Kasumi-1 (cell line): Measurements from ENCODE around the gene ELOF1.

ENCODE experiments used
- DNase-seq, 2 experiments: peaks; one replicate each; lab custom pipeline; 2025; lab: John Stamatoyannopoulos, UW

The ELOF1 gene

GRCh38 chr19:11535792-11536595 is 23.0 kb downstream of the ELOF1 start:
- DNase-seq = peak; percentile 54 to 67

DNA sequence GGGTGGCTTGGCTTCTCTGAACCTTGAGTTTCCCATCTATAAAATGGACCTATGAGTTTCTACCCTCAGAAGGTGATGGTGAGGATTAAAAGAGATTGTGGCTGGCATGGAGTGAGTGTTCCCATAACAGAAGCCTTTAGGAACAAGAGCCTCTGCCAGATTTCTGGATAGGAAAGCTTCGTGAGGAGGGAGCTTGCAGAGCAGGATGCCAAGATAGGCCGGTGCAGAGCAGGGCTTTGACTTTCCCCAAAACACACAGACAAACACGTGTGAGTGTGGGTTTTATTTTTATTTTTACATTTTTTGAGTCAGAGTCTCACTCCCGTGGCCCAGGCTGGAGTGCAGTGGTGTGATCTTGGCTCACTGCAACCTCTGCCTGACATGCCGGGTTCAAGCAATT is 24.1 kb downstream of the ELOF1 start:
- no peak for DNase-seq

DNA sequence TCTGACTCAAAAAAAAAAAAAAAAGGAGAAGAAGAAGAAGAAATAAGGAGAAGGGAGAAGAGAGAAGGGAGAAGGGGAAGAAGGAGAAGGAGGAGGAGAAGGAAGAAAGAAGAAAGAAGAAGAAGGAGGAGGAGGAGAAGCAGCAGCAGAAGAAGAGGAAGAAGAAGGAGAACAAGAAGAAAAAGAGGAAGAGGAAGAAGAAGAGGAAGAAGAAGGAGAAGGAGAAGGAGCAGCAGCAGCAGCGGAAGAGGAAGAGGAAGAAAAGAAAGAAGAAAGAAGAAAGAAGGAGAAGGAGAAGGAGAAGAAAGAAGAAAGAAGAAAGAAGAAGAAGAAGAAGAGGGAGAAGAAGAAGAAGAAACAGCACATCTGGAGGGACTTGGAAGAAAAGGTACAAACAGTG is 24.5 kb downstream of the ELOF1 start:
- no peak for DNase-seq

DNA sequence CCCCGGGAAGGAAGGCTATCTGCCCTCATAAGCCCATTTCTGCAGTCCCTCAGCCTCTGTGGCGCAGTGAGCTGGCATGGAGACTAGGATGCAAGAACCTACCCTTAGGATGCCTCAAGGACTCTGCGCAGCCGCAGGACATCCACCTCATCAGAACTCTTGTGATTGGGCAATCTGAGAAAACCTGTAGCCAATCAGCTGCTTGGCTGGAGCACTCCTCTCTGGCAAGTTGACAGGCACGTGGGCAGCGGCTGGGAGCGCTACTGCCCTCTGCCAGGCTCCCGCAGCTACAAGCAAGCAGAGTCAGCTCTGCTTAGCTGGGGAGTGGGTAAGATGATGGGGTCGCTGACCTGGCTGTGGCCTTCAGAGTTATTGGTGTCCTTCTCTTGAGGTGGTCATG is 28.6 kb downstream of the ELOF1 start:
- DNase-seq = peak; percentile 77 to 80

DNA sequence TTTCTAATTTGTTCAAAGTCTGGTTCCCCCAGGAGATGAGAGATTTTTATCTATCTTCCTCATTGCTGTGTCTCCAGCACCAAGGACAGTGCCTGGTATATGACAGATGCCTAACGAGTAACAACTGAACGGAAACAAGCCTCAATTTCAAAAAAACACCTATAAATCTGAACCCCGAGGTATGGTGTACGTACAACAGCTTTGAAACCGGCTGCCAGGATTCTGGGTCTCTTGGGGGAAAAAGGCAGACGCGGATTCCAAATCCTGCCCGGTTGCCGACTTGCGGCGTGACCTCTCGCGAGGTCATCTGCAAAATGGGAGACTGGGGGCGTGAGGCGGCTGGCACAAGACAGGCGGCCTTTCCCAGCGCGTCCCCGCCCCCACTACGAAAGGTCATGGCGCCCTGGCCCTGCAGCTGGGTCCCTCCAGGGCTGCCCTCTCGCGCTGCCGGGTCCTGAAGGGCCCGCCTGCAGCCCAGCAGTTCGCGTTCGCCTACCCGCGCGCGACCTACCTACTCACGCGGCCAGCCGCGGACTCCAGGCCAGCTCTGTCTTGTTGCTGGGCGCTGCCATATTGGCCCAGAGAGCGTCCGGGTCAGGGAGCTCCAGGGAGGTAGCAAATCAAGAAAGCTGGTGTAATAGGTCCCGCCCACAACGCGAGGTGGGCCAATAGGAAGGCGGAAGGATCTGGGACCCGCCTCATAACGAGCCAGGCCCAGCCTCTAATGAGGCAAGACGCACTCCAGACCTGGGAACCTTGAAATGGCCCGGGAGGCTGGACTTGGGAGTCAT is 30.3 kb downstream of the ELOF1 start, which contains the start of gene ECSIT:
TSS of gene ECSIT (minus strand) at position 584 of the 791 bp plus-strand sequence. CDS start 9,964 bp downstream, outside the sequence.
- DNase-seq = peak; percentile 95 to 96

GRCh38 chr19:11519138-11519537 is 39.9 kb downstream of the ELOF1 start:
- no peak for DNase-seq

DNA sequence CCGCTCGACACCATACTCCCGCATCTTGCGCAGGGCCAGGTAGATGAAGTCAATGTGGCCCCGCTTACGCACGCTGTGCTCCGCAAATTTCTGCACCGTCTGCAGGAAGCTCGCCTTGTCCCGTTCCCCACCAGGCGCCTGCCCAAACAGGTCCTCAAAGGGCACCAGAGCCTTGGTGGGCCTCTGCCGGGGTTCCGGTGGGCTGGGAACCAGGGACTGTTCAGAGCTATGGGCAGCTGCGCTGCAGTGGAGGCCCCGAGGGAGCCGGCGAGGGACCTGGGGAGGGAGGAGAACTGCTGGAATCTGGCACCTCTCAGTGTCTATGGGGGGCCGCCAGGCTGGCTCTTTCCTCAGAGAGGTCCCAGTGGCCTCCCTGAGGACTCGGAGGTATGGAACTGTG is 45.1 kb downstream of the ELOF1 start:
- DNase-seq = no peak

DNA sequence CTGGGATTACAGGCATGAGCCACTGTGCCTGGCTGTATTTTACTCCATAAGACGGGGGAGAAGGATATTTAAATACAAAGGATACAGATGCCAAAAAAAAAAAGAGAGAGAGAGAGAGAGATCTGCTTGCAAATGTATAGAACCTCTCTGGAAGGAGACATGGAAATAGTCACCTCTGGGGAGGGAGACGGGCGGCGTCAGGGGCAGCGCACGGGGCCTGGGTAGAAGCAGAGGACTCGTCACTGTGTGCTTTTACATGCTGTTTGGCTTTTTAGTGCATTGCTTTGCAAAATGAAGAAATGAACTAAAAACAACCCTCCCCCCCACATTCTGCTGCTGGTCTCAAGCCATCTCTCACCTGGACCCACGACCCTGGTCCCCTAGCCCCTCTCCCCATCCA is 48.6 kb downstream of the ELOF1 start:
- DNase-seq = no peak

DNA sequence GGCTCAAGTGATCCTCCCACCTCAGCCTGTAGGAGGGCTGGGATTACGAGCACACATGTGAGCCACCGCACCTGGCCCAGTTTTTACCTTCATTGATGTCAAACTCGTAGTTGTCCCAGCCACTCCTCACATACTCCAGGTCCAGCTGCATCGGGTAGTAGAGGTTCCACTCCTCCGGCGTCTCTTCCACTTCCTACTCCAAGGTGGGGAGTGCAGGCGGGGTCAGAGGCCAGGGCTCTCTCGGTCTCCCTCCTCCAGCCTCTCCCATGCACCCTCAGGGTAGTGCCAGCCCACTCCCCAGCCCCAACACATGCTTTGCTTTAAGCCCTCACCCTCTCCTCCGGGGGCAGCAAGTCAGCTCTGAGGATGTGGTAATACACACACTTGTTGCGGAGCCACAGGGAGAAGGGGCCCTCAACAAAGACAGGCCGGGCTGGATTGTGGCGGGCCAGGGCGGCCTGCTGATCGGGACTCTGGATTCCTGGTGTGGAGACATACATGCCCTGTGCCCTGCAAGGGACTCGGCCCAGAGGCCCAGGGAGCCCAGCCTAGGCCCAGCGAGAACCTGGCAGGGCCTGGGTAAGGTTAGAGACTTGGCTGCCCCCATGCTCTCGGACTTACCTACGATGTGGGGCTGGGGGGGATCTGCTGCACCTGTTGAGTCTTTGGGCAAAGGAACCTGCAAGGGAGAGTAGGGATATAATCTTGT is 51.5 kb downstream of the ELOF1 start:
- no peak for DNase-seq

DNA sequence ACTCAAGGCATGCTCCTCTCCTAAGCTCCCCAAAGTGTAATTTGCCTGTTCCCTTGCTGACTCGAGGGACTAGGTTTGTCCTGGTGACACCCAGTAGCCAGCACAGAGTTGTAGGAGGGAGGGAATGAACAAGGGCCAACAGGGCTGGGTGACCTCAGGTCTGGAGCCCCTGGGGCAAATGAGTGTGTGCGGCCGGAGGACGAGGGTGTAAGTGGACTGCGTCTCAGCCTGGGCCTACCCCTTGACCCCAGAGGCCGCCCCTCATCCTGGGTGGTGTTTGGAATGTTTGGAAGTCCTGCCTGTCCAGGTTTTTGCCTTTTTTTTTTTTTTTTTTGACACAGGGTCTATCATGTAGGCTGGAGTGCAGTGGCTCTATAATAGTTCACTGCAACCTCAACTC is 52.1 kb downstream of the ELOF1 start:
- no peak for DNase-seq

DNA sequence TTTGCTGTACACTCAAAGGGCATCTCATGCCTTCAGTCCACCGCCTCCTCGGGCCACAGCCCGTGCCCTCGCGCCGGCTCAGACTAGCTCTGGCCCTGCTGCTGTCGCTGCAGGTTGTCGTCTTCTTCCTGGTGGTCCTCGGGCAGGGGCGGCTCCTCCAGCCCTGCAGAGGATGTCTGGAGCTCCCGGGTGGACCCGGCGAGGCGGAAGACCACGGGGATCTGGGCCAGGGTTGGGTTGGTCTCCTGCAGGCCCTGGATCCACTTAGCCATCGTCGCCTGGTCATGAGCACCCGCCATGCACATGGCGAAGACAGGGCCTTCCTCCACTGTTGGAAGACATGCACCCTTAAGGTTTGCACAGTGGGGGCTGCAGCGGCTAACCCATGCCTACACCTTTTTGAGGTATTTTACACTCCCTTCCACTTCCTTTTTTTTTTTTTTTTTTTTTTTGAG is 52.9 kb downstream of the ELOF1 start:
- DNase-seq = no peak

DNA sequence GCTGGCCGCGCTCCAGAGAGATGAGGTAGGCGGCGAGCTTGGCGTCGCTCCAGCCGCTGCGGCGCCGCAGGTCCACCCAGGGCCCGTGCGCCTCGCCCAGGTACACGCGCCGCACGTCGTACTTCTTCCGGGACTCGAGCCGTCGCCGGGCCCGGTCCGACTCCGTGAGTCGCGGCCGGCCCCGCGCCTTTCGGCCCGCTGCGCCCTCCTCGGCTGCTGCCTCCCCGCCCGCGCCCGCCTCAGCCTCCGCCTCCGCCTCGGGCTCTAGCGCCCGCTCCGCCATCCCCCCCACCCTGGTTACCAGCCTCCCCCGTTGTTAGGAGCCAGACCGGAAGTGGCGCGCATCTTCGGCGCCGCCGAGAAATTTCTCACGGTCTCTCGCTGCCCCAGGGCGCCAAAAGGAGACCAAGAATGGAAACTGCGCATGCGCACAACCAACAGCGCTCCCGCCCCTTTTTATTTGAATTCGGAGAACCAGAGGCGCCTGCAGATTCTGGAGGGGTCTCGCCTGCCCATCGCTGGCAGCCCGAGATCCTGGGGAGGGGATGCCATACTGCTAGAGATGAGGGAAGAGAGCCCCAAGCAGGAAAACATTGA is 53.4 kb downstream of the ELOF1 start, which contains the start of gene ZNF653:
TSS of gene ZNF653 (minus strand) at position 336 of the 597 bp plus-strand sequence. CDS start at position 283, 53 bp downstream.
- peak; percentile 89 to 91 for DNase-seq

DNA sequence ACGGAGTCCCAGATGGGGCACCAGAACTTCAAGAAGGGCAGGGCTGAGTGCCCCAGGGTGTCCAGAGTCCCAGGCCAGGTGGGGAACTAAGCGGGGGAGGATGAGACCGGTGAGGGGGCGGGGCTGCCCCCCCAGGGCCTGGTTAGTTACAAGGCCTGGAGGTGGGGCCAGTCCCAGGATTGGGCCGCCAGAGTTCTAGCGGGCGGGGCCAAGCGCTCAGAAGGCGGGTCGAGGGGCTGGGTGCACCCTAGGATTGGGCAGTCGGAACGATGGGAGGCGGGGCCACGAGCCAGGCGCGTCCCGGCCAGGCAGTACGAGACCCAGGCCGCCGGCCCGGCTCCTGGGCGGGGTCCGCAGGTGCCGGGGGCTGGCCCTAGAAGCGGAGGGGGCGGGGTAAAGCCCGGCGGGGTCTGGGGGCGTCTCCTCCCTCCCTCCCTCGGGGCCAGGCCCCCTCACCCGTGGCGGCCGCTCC is 54.0 kb downstream of the ELOF1 start:
- DNase-seq = peak; percentile 89 to 90

- no peak for DNase-seq
Measured at GRCh38 chr19:11504502-11505031, 54.5 kb downstream of the ELOF1 start.
